ENCODE measurements around the gene SCN10A. TPM values are rescaled to one million over a fixed set of nuclear protein-coding genes. Genes with fewer than 3 reads are reported as not detected.

The SCN10A gene
- total RNA-seq, 1 experiment from 2014 or later: not detected

GRCh38 chr3:38731522-38731921 lies 84.5 kb downstream of the SCN10A start:
- BruUV-seq (replicated peaks): no TSS peak
- CTCF ChIA-PET: no interaction called here
- intact Hi-C loops (cut with micrococcal nuclease; ENCODE audit: unreplicated experiment): no loop called here
- Mint-ChIP-seq H3K9me3 (ENCODE audit: low read depth, unreplicated experiment) (peaks cover 2% of the 10 kb centered on the region), H3K4me1 (ENCODE audit: low read depth, unreplicated experiment) (peaks cover 15% of the 10 kb centered on the region), H3K27ac (ENCODE audit: unreplicated experiment) (no peak overlapping the region), H3K27me3 (ENCODE audit: unreplicated experiment) (peaks cover 75% of the 10 kb centered on the region), H3K4me3 (ENCODE audit: low read depth, unreplicated experiment) (no peak overlapping the region), H3K36me3 (ENCODE audit: insufficient read depth, unreplicated experiment) (no peaks in the 10 kb centered on the region)
- no peak for TF ChIP-seq CTCF (IDR thresholded peaks at IDR 0.05; ENCODE audit: unreplicated experiment)
- DNase-seq: no peak

GRCh38 chr3:38730281-38730680 lies 85.7 kb downstream of the SCN10A start:
- Mint-ChIP-seq H3K36me3 (ENCODE audit: insufficient read depth, unreplicated experiment) (no peaks in the 10 kb centered on the region), H3K4me3 (ENCODE audit: low read depth, unreplicated experiment) (no peak overlapping the region), H3K27ac (ENCODE audit: unreplicated experiment) (no peak overlapping the region), H3K4me1 (ENCODE audit: low read depth, unreplicated experiment) (peaks cover 15% of the 10 kb centered on the region), H3K27me3 (ENCODE audit: unreplicated experiment) (peaks cover 75% of the 10 kb centered on the region), H3K9me3 (ENCODE audit: low read depth, unreplicated experiment) (peaks cover 2% of the 10 kb centered on the region)
- no peak for DNase-seq
- no peak for TF ChIP-seq CTCF (IDR thresholded peaks at IDR 0.05; ENCODE audit: unreplicated experiment)
- BruUV-seq (replicated peaks): no TSS peak
- CTCF ChIA-PET: no interaction called here
- intact Hi-C loops (cut with micrococcal nuclease; ENCODE audit: unreplicated experiment): no loop called here

GRCh38 chr3:38728008-38728407 lies 88.0 kb downstream of the SCN10A start:
- CTCF ChIA-PET: no interaction called here
- no peak overlapping the region for H3K4me3 Mint-ChIP-seq (ENCODE audit: low read depth, unreplicated experiment)
- no peaks in the 10 kb centered on the region for H3K36me3 Mint-ChIP-seq (ENCODE audit: insufficient read depth, unreplicated experiment)
- intact Hi-C loops (cut with micrococcal nuclease; ENCODE audit: unreplicated experiment): no loop called here
- DNase-seq: no peak
- no TSS peak for BruUV-seq (replicated peaks)
- peaks cover 2% of the 10 kb centered on the region for H3K9me3 Mint-ChIP-seq (ENCODE audit: low read depth, unreplicated experiment)
- peaks cover 91% of the 10 kb centered on the region for H3K27me3 Mint-ChIP-seq (ENCODE audit: unreplicated experiment)
- no peak for TF ChIP-seq CTCF (IDR thresholded peaks at IDR 0.05; ENCODE audit: unreplicated experiment)
- H3K27ac Mint-ChIP-seq (ENCODE audit: unreplicated experiment): no peak overlapping the region
- peaks cover 15% of the 10 kb centered on the region for H3K4me1 Mint-ChIP-seq (ENCODE audit: low read depth, unreplicated experiment)

GRCh38 chr3:38726751-38727150 lies 89.3 kb downstream of the SCN10A start:
- Mint-ChIP-seq H3K27ac (ENCODE audit: unreplicated experiment) (no peak overlapping the region), H3K4me1 (ENCODE audit: low read depth, unreplicated experiment) (peaks cover 15% of the 10 kb centered on the region), H3K36me3 (ENCODE audit: insufficient read depth, unreplicated experiment) (no peaks in the 10 kb centered on the region), H3K27me3 (ENCODE audit: unreplicated experiment) (peaks cover 88% of the 10 kb centered on the region), H3K4me3 (ENCODE audit: low read depth, unreplicated experiment) (no peak overlapping the region), H3K9me3 (ENCODE audit: low read depth, unreplicated experiment) (peaks cover 2% of the 10 kb centered on the region)
- intact Hi-C loops (cut with micrococcal nuclease; ENCODE audit: unreplicated experiment): no loop called here
- TF ChIP-seq CTCF (IDR thresholded peaks at IDR 0.05; ENCODE audit: unreplicated experiment): no peak
- no TSS peak for BruUV-seq (replicated peaks)
- CTCF ChIA-PET: no interaction called here
- no peak for DNase-seq

All from Calu3 (cell line).